OCI-LY1 (cell line): ENCODE results near the gene IGSF6.
"Not testable (repeated sequence)": the region's sequence is repeated elsewhere in the genome, so short reads cannot be mapped to it uniquely, and the experiment has no call there.

Experiments
- H2AFZ ChIP-seq: fragments of 200-600 bp; sonication (generic), shearing (Covaris generic); 2 replicates; pipeline ENCODE4 v1.6.0; 2014; ENCODE audit warnings: antibody characterized with exemption, mild to moderate bottlenecking, low read length
- H3F3A ChIP-seq: fragments of 200-600 bp; sonication (generic), shearing (Covaris generic); 2 replicates; pipeline ENCODE4 v1.6.0; 2014; ENCODE audit warnings: mild to moderate bottlenecking, antibody characterized with exemption, low read length, moderate library complexity; ENCODE audit not compliant: insufficient read depth
- H3K27ac ChIP-seq: fragments of 200-600 bp; sonication (generic); 2 replicates; pipeline ENCODE4 v1.5.1; 2014; ENCODE audit warnings: low read length, mixed run types, mild to moderate bottlenecking, low read depth; ENCODE audit not compliant: poor library complexity, severe bottlenecking
- H3K27me3 ChIP-seq: fragments of 200-600 bp; sonication (generic); 2 replicates; pipeline ENCODE4 v1.6.0; 2014; ENCODE audit warnings: antibody characterized with exemption, mild to moderate bottlenecking, low read length, moderate library complexity; ENCODE audit not compliant: insufficient read depth
- H3K36me3 ChIP-seq: fragments of 200-600 bp; sonication (generic); 2 replicates; pipeline ENCODE4 v1.6.1; 2014; ENCODE audit warnings: mild to moderate bottlenecking, antibody characterized with exemption, low read length, moderate library complexity, mixed read lengths; ENCODE audit not compliant: insufficient read depth
- H3K4me1 ChIP-seq: fragments of 200-600 bp; sonication (generic); 2 replicates; pipeline ENCODE4 v1.5.1; 2014; ENCODE audit warnings: mild to moderate bottlenecking, low read length, moderate library complexity; ENCODE audit not compliant: insufficient read depth, severe bottlenecking
- H3K4me2 ChIP-seq: fragments of 200-600 bp; sonication (generic), shearing (Covaris generic); 2 replicates; pipeline ENCODE4 v1.6.1; 2014; ENCODE audit warnings: low read length
- H3K4me3 ChIP-seq: fragments of 200-600 bp; sonication (generic); 2 replicates; pipeline ENCODE4 v1.5.1; 2014; ENCODE audit warnings: low read length, low read depth, mild to moderate bottlenecking, mixed read lengths; ENCODE audit not compliant: poor library complexity, severe bottlenecking
- H3K79me2 ChIP-seq: fragments of 200-600 bp; shearing (Covaris generic); 2 replicates; pipeline ENCODE4 v1.6.1; 2016; ENCODE audit warnings: mixed run types, low read length, mixed read lengths; ENCODE audit not compliant: insufficient read depth
- H3K9ac ChIP-seq: fragments of 200-600 bp; sonication (generic), shearing (Covaris generic); 2 replicates; pipeline ENCODE4 v1.6.1; 2014; ENCODE audit warnings: mild to moderate bottlenecking, low read length, mixed read lengths
- H3K9me2 ChIP-seq: fragments of 200-600 bp; sonication (generic), shearing (Covaris generic); 2 replicates; pipeline ENCODE4 v1.6.1; 2014; ENCODE audit warnings: low read depth, mild to moderate bottlenecking, low read length, mixed read lengths
- H3K9me3 ChIP-seq: fragments of 200-600 bp; shearing (Covaris generic); 2 replicates; pipeline ENCODE4 v1.6.1; 2014; ENCODE audit warnings: low read length, mixed read lengths
- H4K20me1 ChIP-seq: fragments of 200-600 bp; sonication (generic), shearing (Covaris generic); 2 replicates; pipeline ENCODE4 v1.6.0; 2016; ENCODE audit warnings: mild to moderate bottlenecking, low read length; ENCODE audit not compliant: insufficient read depth
- EZH2 ChIP-seq: fragments of 200-600 bp; sonication (generic), shearing (Covaris generic); IDR thresholded peaks from 2 replicates; pipeline ENCODE4 v1.8.0; 2017; ENCODE audit warnings: borderline replicate concordance, mixed run types, mild to moderate bottlenecking, antibody characterized with exemption, low read length, moderate library complexity, mixed read lengths
- TF ChIP-seq, protein P1 (sequence below): fragments of 200-600 bp; sonication (generic), shearing (Covaris generic); IDR thresholded peaks from 2 replicates; pipeline ENCODE4 v1.5.1; 2017; ENCODE audit warnings: mild to moderate bottlenecking, antibody characterized with exemption, low read length, moderate library complexity, mixed read lengths

The IGSF6 gene

DNA sequence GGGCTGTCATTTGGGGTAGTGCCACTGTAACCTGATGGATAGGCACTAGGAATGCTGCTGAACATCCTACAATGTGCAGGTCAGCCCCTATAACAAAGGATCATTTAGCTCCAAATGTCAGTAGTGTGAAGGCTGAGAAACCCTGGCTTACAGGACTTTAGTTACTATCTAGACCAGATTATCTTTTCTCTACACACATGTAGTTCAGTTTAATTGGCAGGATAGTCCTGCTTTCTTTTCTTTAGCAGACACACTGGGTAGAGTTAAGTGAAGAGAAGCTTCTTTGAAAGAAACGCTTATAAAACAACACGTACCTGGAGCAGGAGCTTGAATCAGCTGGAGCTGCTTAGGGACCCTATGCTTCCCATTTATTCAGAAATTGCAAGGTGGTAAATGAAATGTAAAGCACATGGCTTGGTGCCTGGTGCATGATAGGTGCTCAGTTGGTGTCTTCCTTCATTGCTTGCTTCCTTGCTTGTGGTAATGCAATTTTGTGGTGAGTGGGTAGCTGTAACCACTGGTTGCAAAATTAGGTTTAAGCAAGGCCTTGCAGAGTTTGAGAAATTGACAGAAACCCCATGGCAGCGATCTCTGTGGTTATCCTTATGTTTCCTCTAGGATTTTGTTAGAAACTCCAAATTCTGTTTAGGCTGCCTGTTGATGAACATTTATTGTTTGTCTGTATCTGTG, 43.6 kb downstream of the IGSF6 start:
- no peaks in the 10 kb centered on the region for H4K20me1 ChIP-seq
- H3K4me1 ChIP-seq = peaks cover 65% of the 10 kb centered on the region
- no peak overlapping the region; the same call in 1 of the 2 replicates for H3K9ac ChIP-seq
- no peaks in the 10 kb centered on the region for H3K9me3 ChIP-seq
- H3K36me3 ChIP-seq = peaks cover 7% of the 10 kb centered on the region; the same call in 1 of the 2 replicates
- no peaks in the 10 kb centered on the region for H3K9me2 ChIP-seq
- TF ChIP-seq, protein P1, sequence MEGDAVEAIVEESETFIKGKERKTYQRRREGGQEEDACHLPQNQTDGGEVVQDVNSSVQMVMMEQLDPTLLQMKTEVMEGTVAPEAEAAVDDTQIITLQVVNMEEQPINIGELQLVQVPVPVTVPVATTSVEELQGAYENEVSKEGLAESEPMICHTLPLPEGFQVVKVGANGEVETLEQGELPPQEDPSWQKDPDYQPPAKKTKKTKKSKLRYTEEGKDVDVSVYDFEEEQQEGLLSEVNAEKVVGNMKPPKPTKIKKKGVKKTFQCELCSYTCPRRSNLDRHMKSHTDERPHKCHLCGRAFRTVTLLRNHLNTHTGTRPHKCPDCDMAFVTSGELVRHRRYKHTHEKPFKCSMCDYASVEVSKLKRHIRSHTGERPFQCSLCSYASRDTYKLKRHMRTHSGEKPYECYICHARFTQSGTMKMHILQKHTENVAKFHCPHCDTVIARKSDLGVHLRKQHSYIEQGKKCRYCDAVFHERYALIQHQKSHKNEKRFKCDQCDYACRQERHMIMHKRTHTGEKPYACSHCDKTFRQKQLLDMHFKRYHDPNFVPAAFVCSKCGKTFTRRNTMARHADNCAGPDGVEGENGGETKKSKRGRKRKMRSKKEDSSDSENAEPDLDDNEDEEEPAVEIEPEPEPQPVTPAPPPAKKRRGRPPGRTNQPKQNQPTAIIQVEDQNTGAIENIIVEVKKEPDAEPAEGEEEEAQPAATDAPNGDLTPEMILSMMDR = no peak
- TF ChIP-seq EZH2 = no peak
- peak overlapping the region; percentile 39; the same call in 1 of the 2 replicates for H3K4me2 ChIP-seq
- H2AFZ ChIP-seq = no peak overlapping the region
- no peaks in the 10 kb centered on the region for H3F3A ChIP-seq
- H3K27me3 ChIP-seq = no peaks in the 10 kb centered on the region
- H3K27ac ChIP-seq = peak overlapping the region; percentile 51
- H3K79me2 ChIP-seq = peaks cover 96% of the 10 kb centered on the region
- H3K4me3 ChIP-seq = no peak overlapping the region

- not testable (repeated sequence) for H3K9me3 ChIP-seq, H3K36me3 ChIP-seq, H4K20me1 ChIP-seq, H3K4me2 ChIP-seq, H3K27me3 ChIP-seq, H3F3A ChIP-seq, H3K9me2 ChIP-seq, H2AFZ ChIP-seq, H3K27ac ChIP-seq, H3K9ac ChIP-seq, H3K4me3 ChIP-seq
- H3K79me2 ChIP-seq = peaks cover 98% of the 10 kb centered on the region
- H3K4me1 ChIP-seq = peaks cover 74% of the 10 kb centered on the region
Measured at GRCh38 chr16:21605848-21606247, 46.6 kb downstream of the IGSF6 start.

- no peaks in the 10 kb centered on the region for H3F3A ChIP-seq
- H3K79me2 ChIP-seq = peaks cover 86% of the 10 kb centered on the region
- no peaks in the 10 kb centered on the region for H3K27me3 ChIP-seq
- no peaks in the 10 kb centered on the region for H4K20me1 ChIP-seq
- H3K27ac ChIP-seq = no peak overlapping the region
- no peaks in the 10 kb centered on the region for H3K9me2 ChIP-seq
- no peak for TF ChIP-seq EZH2
- TF ChIP-seq, protein P1 = no peak
- no peak overlapping the region for H2AFZ ChIP-seq
- H3K9me3 ChIP-seq = no peaks in the 10 kb centered on the region
- no peaks in the 10 kb centered on the region for H3K36me3 ChIP-seq
- H3K4me3 ChIP-seq = no peak overlapping the region
- H3K4me2 ChIP-seq = no peak overlapping the region
- H3K9ac ChIP-seq = no peak overlapping the region
- peaks cover 57% of the 10 kb centered on the region for H3K4me1 ChIP-seq
Measured at GRCh38 chr16:21603928-21604327, 48.5 kb downstream of the IGSF6 start.

- H4K20me1 ChIP-seq = no peaks in the 10 kb centered on the region
- H3F3A ChIP-seq = no peaks in the 10 kb centered on the region
- no peaks in the 10 kb centered on the region for H3K9me3 ChIP-seq
- peaks cover 76% of the 10 kb centered on the region for H3K79me2 ChIP-seq
- H3K36me3 ChIP-seq = no peaks in the 10 kb centered on the region
- H3K9ac ChIP-seq = no peak overlapping the region
- H3K4me1 ChIP-seq = peaks cover 56% of the 10 kb centered on the region
- no peaks in the 10 kb centered on the region for H3K27me3 ChIP-seq
- H3K27ac ChIP-seq = no peak overlapping the region
- H3K4me2 ChIP-seq = no peak overlapping the region
- TF ChIP-seq, protein P1 = no peak
- TF ChIP-seq EZH2 = no peak
- no peak overlapping the region for H2AFZ ChIP-seq
- H3K4me3 ChIP-seq = no peak overlapping the region
- H3K9me2 ChIP-seq = no peaks in the 10 kb centered on the region
Measured at GRCh38 chr16:21602785-21603184, 49.6 kb downstream of the IGSF6 start.
